ENCODE results near the gene B4GALT5. TPM values are rescaled to one million over a fixed set of nuclear protein-coding genes. Genes with fewer than 3 reads are reported as not detected.
A peak's percentile ranks its signal among the peaks of the same experiment; 100 is the strongest.
"Not testable (repeated sequence)": the region's sequence is repeated elsewhere in the genome, so short reads cannot be mapped to it uniquely, and the experiment has no call there.

B4GALT5 gene
- total RNA-seq, 1 donor from 2014 or later: 62.2 TPM

DNA sequence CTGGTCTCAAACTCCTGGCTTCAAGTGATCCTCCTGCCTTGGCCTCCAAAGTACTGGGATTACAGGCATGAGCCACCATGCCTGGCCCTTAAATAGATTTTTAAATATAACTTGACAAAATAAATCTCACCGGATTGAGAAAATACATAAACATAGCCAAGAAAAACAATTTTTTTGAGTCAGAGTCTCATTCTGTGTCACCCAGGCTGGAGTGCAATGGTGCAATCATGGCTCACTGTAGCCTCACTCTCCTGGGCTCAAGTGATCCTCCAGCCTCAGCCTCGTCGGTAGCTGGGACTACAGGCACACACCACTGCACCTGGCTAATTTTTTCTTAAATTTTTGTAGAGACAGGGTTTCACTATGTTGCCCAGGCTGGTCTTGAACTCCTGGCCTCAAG lies 85.4 kb downstream of the B4GALT5 start:
- DNase-seq (ENCODE audit: low spot score): not testable (repeated sequence)

DNA sequence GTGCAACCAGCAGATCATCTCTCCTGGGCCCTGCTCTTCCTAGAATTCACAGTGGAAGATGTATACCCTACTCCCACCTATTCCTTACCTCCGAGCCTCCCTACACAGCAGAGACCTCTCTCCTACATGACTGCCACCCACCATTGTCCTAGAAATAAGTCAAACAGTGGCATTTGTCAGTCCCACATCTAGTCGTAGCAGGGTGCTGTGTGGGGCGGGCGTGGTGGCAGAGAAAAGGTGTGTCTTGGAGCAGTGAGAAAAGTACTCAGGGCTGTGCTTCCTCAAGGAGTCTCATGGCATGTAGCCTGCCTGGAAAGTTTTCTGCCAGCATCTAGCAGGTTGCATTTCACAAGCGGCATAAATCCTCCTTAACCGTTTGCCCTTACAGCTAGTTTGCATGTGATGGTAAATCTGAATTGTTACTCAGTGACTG lies 86.3 kb downstream of the B4GALT5 start:
- no peak for DNase-seq (ENCODE audit: low spot score)

DNA sequence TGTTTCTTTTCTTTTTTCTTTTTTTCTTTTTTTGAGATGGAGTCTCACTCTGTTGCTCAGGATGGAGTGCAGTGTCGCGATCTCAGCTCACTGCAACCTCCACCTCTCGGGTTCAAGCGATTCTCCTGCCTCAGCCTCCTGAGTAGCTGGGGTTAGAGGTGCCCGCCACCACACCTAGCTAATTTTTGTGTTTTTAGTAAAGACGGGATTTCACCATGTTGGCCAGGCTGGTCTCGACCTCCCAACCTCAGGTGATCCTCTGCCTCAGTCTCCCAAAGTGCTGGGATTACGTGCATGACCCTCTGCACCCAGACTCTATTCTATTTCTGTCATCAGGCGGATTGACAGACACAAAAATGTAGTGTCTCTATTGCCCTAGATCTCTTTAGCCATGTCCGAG lies 88.7 kb downstream of the B4GALT5 start:
- DNase-seq (ENCODE audit: low spot score): not testable (repeated sequence)

DNA sequence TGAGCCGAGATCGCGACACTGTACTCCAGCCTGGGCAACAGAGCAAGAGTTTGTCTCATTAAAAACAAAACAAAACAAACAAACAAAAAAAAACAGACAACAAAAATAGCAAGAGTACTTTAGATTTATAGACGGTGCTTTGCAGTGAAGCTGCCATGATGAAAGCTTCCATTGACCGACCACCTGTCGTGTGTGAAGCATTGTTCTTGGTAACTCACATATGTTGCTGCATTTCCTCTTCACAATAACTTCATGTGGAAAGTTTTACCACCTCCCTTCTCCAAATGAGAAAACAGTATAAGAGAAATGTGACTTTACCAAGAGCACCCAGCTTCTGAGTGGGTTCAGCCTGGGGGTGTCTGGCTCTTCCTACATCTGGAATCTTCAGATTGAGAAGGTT lies 89.4 kb downstream of the B4GALT5 start:
- DNase-seq (ENCODE audit: low spot score): no peak

DNA sequence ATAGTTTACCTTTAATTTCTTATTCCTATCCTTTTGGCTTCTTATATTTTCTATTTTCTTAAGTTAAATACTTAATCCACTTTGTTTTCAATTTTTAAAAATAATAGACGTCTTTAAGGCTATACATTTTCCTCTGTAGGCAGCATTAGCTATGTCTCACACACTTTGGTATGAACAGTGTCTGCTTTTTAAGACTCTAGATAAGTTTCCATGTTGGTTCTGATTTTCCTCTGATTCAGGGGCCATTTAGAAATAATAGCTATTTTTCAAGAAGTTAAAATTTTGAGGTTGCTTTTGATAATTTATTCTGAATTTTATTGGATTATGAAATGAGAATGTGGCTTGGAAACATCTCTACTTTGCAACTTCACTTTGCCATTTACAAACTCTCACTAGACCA lies 91.4 kb downstream of the B4GALT5 start:
- DNase-seq (ENCODE audit: low spot score): no peak

DNA sequence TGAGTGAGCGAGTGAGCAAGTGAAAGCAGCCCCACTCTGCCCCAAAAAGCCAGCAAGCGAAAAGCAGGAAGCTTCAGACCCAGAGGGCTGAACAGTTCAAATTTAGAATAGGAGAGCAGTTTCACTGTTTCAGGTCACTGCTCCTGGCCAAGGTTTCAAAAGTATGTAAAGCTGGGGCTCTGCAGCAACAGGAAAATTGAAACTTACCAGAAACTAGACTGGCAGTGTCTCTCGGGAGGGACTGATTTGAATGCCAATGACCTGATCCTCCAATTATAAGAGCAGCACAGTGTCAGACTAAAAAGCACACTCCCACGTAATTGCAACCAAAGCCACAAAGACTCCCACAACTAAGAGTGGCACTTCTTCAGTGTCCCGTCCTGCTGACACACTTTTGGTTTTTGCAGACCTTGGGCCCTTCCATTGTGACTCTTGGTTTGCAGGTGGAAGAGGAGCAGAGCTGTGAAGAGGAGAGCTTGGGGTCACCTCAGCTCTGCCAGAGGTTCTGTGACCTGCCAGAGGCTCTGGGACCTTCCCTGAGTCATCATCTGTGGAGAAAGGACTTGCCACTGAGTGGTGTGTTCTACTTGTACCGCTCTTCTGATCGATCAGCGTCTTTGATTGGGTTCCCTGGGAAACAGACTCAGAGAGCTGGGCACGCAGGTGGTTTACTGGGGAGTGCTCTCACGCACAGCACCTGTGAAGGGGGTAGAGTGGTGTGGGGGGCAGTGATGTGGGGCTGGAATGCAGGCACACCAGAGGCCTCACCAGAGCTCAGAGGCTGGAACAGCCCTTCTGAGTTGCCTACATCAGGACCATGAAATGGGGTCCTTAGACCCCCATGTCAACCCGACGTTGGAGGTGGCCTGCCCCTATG lies 93.1 kb downstream of the B4GALT5 start:
- no peak for DNase-seq (ENCODE audit: low spot score)

DNA sequence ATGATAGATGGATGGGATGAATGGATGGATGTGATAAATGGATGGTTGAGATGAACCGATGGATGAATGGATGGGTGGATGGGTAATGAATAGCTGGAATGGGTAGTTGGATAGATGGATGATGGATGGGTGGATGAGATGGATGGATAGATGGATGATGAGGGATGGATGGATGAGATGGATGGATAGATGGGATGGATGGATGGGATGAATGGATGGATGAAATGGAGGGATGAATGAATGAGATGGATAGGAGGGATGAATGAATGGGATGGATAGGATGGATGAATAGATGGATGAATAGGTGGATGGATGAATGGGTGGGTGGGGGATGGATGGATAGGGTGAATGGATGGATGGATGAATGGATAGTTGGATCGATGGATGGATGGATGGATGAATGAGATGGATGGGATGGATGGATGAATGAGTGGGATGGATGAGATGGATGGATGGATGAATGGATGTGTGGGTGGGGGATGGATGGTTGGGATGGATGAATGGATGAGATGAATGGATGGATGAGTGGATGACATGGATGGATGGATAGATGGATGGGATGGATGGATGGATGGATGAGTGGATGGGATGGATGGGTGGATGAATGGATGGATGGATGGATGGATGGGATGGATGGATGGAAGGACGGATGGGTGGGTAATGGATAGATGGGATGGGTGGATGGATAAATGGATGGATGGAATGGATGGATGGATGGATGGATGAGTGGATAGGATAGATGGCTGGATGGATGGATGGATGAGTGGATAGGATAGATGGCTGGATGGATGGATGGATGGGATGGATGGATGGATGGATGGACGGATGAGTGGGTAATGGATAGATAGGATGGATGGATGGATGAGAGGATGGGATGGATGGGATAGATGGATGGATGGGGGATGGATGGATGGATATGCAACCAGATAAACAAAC lies 94.3 kb downstream of the B4GALT5 start:
- no peak for DNase-seq (ENCODE audit: low spot score)

DNA sequence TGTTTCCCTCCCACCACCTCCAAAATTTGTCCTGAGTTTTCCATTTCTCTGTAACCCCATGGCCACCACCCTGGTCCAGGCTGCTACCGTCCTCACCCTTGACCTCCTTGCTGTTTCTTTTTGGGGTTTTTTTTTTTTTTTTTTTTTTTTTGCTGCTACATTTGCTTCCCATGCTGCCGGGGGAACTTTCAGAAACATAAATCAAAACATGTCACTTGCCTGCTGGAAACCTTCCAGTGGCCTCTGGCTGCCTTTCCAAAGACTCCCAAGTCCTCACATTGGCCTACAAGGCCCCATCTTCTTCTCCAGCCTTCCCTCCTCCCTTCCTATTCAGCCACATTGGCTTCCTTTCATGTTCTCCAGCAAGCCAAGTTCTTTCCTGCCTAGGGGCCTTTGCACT lies 95.4 kb downstream of the B4GALT5 start:
- DNase-seq (ENCODE audit: low spot score): no peak

DNA sequence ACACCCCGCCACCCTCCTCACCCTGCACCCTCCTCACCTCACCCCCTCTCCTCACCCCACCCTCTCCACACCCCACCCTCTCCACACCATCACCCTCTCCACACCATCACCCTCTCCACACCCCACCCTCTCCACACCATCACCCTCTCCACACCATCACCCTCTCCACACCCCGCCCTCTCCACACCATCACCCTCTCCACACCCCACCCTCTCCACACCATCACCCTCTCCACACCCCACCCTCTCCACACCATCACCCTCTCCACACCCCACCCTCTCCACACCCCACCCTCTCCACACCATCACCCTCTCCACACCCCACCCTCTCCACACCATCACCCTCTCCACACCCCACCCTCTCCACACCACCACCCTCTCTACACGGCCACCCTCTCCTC lies 96.3 kb downstream of the B4GALT5 start:
- not testable (repeated sequence) for DNase-seq (ENCODE audit: low spot score)

DNA sequence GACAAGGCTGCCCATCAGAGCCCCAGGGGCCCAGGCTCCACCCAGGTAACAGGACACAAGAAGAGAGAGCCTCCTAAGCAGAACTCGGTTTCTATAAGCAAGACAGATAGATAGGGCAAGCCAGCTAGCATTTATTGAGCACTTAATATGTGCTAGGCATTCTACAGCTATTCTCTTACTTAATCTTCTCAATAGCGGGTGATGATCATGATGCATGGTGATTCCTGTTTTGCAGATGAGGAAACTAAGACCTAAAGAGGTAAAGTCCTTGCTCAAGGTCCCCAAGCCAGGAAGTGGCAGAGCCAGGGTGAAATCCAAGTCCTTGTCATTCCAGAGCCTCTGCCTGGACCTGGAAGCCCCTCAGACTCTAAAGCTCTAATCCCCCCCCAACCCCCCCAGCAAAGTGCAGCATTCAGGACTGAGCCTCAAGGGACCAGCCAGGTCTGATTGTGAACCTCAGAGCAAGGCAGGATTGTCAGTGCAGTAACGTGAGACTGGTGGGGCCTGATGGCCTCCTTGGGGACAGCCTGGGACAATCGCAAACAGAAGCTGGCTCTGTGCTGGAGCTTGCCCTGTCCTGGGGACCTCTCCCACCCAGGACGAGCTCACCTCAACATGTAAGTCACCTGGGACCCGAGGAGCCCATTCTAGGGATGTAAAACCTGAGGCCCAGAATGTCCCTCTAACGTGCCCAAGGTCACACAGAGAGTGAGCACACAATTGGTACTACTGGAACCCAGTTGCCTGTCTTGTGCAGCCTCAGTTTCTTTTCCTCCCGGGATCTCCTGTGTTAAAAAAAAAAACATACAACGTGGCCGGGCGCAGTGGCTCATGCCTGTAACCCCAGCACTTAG lies 97.3 kb downstream of the B4GALT5 start:
- no peak for DNase-seq (ENCODE audit: low spot score)

DNA sequence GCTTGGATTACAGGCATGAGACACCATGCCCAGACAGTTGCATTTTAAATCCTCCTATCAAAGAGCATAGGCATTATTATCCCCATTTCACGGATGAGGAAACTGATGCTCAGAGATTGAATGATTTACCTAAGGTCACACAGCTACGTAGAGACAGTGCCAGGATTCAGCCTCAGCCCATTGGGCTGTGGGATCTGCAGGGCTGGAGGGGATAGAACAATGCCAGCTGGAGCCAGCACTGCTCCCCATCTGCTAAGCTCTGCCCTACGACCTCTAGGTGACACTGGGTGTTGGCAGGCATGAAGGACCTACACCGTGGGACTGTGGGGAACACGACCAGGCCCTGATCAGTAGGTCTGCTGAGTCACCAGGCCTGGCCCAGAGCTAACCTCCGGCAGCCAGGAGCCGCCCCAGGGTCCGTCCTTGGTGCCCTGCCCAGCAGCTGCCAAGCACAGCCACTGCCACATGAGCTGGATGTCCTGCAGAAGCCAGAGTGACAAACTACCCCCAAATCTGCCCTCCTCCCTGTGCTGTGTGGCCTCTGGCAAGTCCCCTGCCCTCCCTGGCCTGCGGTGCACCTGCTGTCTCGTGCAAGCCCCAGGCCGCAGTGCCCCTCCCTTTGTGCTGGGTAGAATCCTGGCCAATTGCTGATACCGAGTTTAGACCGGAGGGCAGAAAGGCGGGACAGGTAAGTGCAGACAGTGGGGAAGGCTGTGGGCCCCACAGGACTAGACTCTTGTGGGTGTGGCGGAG lies 98.1 kb downstream of the B4GALT5 start:
- no peak for DNase-seq (ENCODE audit: low spot score)

DNA sequence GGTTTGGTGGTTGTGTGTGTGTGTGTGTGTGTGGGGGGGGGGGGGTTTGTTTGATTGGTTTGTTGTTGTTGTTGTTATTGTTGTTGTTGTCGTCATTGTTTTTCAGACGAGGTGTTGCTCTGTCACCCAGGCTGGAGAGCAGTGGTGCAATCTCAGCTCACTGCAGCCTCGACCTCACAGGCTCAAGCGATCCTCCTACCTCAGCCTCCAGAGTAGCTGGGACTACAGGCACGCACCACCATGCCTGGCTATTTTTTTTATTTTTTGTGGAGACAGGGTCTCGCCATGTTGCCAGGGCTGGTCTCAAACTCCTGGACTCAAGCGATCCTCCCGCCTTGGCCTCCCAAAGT lies 98.7 kb downstream of the B4GALT5 start:
- not testable (repeated sequence) for DNase-seq (ENCODE audit: low spot score)

DNA sequence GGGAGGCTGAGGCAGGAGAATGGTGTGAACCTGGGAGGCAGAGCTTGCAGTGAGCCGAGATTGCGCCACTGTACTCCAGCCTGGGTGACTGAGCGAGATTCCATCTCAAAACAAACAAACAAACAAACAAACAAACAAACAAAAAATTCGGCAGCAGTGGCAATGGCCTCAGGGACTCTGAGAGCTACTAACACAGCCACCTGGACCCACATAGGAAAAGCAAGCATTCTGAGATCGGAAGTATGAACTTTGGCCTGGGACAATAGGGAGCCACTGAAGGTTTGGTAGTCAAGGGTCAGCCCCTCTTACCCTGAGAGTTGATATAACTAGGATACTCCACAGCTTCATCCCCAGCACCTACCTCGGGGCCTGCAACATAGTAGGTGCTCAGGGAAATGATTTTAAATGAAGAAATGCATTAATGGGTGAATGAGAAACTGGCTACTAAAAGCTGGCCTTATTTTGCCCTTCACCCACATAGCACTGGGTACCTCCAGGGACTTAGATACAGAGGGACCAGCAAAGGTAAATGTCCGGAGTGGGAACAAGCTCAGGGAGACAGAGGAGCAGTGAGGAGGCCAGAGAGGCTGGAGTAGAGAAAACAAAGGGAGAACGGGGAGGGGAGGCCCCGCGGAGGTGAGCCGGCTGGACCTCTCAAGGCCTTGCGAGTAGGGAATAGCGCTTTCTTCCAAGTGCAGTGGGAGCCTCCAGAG lies 99.2 kb downstream of the B4GALT5 start:
- no peak for DNase-seq (ENCODE audit: low spot score)

DNA sequence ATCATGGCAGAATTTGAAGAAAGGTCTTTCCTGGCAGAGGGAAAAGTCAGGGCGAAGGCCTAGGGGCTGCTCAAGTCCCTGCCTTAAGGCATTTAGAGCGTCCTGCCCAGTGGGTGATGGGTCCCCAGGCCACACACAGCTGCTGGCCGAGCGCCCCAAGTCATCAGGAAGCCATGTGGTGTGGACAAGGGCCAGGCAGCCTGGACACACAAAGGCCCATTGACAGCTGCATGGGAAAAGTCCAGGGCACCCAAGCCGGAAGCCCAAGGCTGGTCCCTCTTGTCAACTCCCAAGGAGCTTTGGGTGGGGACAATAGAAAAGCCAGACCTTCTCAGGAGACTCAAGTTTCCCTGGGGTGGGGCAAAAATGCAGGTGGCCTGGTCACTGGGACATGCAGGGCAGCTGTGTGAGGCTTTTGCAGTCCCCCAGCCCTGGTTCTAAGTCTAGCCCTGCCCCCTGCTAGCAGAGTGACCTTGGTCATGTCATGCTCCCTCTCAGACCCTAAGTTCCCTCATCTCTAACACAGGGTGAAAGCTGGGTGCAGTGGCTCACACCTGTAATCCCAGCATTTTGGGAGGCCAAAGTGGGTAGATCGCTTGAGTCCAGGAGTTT lies 101.4 kb downstream of the B4GALT5 start:
- peak; percentile 48 for DNase-seq (ENCODE audit: low spot score)

DNA sequence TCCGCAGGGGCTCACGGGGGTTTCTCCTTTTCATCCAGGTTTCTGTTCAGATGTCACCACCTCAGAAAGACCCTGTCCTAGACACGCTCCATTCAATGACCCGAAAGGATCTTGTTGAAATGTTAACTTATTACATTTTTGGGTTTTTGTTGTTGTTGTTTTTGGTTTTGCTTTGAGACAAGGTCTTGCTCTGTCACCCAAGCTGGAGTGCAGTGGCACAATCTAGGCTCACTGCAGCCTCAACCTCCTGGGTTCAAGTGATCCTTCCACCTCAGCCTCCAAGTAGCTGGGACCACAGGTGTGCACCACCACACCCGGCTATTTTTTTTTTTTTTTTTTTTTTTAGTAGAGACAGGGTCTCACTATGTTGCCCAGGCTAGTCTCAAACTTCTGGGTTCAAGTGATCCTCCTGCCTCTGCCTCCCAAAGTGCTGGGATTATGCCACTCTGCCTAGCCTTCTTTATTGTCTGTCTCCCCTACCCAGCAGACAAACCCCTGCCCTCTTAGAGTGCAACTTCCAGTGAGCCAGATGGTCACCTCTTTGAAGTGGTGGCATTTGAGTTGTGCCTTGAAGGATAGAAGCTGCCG lies 102.0 kb downstream of the B4GALT5 start:
- not testable (repeated sequence) for DNase-seq (ENCODE audit: low spot score)

DNA sequence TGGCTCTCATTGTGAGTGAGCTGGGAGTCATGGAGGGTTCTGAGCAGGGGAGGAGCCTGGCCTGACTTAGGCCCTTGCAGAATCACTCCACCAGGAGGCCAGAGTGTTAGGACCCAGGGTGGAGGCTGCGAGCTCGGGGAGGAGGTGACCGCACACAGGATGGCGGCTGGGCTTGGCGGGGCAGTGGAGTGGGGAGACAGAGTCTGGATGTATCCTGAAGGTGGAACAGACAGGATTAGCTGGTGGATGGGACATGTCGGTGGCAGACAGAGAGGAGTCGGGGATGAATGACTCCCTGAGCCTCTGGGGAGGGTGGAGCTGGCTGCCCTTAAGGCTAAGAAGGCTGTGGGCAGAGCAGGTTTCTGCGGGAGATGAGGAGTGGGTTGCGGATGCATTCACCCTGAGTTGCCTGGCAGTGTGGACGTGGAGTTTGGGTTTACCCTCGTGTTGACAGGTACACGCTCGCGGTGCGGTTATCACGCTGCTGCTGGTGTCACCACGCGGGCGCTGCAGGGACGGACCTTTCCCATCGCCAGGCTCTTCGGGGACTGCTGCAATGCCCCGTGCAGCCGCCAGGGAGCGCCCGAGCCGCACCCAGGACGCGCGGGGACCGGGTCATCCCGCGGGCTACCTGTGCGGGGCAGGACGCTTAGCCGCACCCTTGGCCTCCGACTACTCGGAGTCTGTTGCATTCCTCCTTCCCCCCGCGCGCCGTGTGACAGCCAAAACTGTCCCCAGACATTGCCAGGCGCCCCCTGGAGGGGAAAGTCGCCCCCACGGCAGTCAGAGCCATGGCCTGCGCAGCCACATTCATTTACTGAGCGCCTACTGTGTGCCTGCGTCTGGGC lies 102.8 kb downstream of the B4GALT5 start:
- peak; percentile 80 for DNase-seq (ENCODE audit: low spot score)

DNA sequence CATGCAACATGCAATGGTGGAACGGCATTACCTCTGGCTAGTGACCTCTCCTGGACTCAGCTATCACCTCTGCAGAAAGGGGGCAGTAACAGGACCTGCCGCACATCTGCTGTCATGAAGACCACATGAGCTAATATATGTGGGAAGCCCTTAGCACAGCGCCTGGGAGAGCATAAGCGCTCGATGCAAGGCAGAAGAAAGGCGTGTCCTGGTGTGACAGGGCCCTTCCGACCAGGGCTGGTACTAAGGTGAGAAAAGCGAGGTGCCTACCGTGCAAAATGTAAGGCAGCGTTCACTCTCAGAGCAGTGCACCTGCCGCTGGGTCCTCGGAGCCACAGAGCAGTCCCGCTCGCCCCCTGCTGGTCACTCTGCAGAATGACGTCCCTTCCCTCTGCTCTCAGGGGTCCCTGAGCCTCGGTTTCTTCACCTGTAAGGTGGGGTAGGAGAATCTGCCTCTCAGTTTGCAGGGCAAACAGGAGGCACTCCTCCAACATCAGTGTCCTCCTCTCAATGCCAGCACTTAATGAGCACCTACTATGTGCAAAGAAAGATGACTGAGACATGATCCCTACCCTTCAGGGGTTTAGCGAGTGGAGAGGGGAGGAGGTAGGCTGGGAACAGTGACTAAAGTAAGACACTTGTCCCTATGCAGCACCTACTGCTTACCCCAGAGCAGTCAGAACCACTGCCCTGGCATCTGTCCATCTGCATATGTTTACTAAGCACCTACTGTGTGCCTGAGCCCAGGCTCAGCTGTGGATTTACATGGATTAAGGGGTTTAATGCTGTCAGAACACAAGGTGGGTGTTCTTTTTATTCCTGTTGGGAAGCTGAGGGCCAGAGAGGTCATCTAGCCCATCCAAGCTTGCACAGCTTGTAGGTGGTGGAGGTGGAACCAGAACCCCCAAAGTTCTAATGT lies 104.7 kb downstream of the B4GALT5 start:
- peak; percentile 69 for DNase-seq (ENCODE audit: low spot score)
